NB4 (cell line): ENCODE results near the gene BTBD9.

ENCODE experiments used
- DNase-seq: peaks from one replicate; pipeline ENCODE4 v3.0.0; 2010; ENCODE audit warnings: low read depth
- H3K4me3 ChIP-seq: one replicate; pipeline ENCODE4 v1.5.1; 2011; ENCODE audit warnings: mild to moderate bottlenecking, low read depth, low read length, moderate library complexity
- CTCF ChIP-seq: IDR thresholded peaks from one replicate; pipeline ENCODE4 v1.5.1; 2012; ENCODE audit warnings: low read depth, low read length
- MYC ChIP-seq: IDR thresholded peaks from 2 replicates; pipeline ENCODE4 v1.6.1; 2011; ENCODE audit warnings: low read depth, low read length
- POLR2A ChIP-seq: IDR thresholded peaks from 2 replicates; pipeline ENCODE4 v1.6.1; 2011; ENCODE audit warnings: mild to moderate bottlenecking; ENCODE audit not compliant: insufficient read length; ENCODE audit errors: extremely low read depth
- TF ChIP-seq, protein P1 (sequence below): IDR thresholded peaks from 2 replicates; pipeline ENCODE4 v1.6.1; 2011; ENCODE audit warnings: low read depth, low read length

BTBD9 gene

DNA sequence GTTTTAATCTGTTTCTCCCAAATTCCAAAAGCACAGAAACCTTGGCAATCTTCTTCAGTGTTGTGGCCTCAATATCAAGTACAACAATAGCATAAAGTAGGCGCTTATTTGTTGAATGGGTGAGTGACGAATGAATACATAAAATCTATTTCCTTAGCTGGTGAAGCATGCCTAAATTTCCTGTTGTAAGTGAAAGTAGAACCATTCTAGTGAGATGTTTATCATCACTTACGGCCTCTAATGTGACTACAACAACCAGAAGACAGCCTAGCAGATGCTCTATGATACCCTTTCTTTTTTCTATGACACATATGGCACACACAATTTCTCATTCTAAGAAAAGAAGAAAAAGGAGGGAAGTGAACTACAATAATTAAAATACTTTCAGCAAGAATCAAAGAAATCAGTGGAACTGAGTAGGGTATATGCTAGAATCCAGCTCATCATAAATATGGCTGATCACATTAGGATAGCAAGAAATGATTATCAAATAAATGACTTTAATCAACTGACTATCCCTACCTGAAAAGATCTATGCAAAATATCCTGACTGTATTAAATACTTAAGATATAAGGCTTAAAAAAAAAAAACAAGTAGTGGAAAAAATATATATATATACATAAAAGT lies 67.4 kb downstream of the BTBD9 start:
- no peak overlapping the region for H3K4me3 ChIP-seq
- no peak for DNase-seq
- TF ChIP-seq, protein P1, sequence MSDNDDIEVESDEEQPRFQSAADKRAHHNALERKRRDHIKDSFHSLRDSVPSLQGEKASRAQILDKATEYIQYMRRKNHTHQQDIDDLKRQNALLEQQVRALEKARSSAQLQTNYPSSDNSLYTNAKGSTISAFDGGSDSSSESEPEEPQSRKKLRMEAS, result no peak
- TF ChIP-seq MYC (no peak), CTCF (no peak), POLR2A (no peak)

DNA sequence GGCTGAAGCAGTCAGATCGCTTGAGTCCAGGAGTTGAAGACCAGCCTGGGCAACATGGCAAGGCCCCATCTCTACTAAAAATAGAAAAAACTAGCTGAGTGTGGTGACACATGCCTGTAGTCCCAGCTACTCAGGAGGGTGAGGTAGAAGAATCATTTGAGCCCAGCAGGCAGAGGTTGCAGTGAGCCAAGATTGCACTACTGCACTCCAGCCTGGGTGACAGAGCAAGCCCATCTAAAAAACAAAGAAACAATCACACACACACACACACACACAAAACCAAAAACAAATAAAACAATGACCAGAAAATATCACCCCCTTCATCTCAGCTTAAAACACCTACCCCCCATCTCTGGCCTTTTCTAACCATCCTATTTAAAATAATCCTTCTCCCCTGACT lies 68.0 kb downstream of the BTBD9 start:
- no peak overlapping the region for H3K4me3 ChIP-seq
- no peak for TF ChIP-seq MYC
- no peak for TF ChIP-seq POLR2A
- TF ChIP-seq, protein P1, result no peak
- TF ChIP-seq CTCF, result no peak
- DNase-seq, result no peak

DNA sequence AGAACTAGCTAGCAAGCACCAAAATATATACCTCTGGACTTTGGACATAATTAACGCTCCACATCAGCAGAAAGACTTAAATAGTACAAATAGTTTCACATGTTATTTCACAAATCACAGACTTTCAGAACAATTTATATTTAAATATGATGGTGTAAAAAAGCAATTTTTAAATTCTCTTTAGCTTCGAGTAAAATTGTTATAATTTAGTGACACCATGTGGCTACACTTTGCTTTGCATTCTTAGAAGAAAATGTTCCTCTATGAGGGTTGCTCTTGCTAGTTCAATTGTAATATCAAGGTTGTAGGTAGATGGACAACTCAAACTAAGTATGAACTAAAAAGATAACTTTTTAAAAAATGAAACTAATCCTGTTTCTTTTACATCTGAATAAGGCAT lies 69.0 kb downstream of the BTBD9 start:
- TF ChIP-seq CTCF, result peak; percentile 17
- TF ChIP-seq MYC, result no peak
- peak; percentile 12 for DNase-seq

GRCh38 chr6:38567436-38567835 lies 72.3 kb downstream of the BTBD9 start:
- H3K4me3 ChIP-seq, result no peak overlapping the region
- no peak for DNase-seq
- TF ChIP-seq, protein P1, result no peak
- no peak for TF ChIP-seq MYC
- no peak for TF ChIP-seq POLR2A
- TF ChIP-seq CTCF, result no peak

More for the DNA sequence above, 69.0 kb downstream of the BTBD9 start:
- H3K4me3 ChIP-seq, result no peak overlapping the region

- no peak for DNase-seq
- no peak overlapping the region for H3K4me3 ChIP-seq
- TF ChIP-seq MYC (no peak), POLR2A (no peak), CTCF (no peak)
- TF ChIP-seq, protein P1, result no peak
These were observed 73.3 kb downstream of the BTBD9 start for GRCh38 chr6:38566295-38567030.
